GM12801 (cell line): ENCODE results near the gene PRKCE.

Experiments
- TF ChIP-seq, protein P1 (sequence below): IDR thresholded peaks from one replicate; pipeline ENCODE4 v1.5.1; 2011; ENCODE audit warnings: control low read depth; ENCODE audit not compliant: insufficient read length; ENCODE audit errors: extremely low read depth

Gene PRKCE

DNA sequence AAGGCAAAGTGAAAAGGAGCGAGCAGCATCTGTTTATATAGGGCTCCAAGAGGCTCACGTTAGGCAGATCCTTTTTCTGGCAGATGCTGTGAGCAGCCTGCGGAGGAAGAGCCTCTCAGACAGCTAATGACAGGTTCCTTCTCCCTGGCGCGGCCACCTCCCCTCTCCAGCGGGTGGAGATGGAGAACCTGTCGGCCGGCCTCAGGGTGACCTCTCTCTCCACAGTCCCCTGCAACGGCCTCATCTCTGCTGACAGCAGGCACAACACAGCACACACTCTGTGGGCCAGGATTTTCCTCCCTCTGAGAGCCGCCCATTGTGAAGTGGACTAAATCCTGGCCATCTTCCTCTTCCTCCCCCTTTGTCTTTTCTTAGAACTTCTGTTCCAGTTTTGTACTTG, 119.8 kb downstream of the PRKCE start:
- TF ChIP-seq, protein P1, sequence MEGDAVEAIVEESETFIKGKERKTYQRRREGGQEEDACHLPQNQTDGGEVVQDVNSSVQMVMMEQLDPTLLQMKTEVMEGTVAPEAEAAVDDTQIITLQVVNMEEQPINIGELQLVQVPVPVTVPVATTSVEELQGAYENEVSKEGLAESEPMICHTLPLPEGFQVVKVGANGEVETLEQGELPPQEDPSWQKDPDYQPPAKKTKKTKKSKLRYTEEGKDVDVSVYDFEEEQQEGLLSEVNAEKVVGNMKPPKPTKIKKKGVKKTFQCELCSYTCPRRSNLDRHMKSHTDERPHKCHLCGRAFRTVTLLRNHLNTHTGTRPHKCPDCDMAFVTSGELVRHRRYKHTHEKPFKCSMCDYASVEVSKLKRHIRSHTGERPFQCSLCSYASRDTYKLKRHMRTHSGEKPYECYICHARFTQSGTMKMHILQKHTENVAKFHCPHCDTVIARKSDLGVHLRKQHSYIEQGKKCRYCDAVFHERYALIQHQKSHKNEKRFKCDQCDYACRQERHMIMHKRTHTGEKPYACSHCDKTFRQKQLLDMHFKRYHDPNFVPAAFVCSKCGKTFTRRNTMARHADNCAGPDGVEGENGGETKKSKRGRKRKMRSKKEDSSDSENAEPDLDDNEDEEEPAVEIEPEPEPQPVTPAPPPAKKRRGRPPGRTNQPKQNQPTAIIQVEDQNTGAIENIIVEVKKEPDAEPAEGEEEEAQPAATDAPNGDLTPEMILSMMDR, result no peak

DNA sequence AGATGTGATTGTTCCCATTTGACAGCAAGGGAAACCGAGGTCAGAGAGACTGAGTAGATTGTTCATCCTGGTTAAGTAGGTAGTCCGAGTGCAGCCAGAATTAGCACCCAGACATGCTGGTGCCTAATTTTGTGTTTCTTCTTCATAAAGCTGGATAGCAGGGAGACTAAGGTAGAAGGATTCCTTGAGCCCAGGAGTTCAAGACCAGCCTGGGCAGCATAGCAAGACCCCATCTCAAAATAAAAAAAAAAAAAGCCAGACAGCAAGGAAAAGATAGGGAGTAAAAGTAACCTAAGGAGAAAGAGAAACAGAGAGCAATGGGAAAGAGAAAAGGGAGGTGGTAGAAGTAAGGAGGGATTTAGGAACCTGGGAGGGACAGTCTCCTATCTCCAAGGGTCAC, 120.6 kb downstream of the PRKCE start:
- TF ChIP-seq, protein P1, result no peak

DNA sequence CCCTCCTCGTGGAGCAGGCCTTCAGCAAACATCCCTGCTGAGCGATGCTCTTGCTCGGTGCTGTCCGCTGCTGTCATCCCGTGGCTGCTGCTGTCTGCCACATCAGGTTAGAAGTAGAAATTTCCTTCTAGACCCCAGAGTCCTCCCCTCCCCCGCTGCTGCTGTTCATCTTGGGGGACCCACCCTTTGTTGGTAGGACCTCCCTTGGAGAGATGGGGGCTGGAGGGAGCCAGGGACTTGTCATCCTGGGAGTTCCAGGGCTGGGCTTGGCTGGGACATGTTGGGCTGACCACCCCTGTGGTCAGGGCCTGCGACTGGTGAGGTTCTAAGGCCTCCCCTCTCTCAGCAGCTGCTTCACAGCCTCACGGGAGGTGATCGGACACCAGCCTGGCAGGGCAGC, 122.4 kb downstream of the PRKCE start:
- TF ChIP-seq, protein P1, result no peak

DNA sequence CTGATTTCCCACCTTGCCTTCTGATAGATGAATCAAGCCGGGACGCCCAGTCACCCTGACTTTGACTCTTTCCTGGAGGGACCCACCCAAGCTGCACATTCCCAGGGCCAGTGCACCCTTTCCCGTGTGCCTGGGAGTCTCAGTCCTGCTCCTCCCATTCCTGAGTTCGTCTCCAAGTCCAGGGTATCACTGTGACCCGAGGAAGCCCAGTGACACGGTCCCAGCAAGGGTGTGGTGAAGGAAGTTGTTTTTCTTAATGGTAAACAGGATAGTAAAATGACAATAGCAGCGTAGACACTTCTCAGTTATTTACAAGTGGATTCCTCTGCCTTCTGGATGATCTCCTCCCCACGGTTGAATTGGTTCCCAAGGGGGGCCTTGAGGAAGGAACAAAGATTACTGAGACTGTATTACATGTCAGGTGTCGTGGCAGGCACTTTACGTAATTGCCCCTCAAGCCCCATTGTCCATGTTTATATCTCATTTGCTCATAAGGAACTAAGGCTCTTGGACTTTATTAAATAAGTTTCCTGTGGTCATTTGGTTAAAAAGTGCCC, 123.3 kb downstream of the PRKCE start:
- TF ChIP-seq, protein P1, result no peak

DNA sequence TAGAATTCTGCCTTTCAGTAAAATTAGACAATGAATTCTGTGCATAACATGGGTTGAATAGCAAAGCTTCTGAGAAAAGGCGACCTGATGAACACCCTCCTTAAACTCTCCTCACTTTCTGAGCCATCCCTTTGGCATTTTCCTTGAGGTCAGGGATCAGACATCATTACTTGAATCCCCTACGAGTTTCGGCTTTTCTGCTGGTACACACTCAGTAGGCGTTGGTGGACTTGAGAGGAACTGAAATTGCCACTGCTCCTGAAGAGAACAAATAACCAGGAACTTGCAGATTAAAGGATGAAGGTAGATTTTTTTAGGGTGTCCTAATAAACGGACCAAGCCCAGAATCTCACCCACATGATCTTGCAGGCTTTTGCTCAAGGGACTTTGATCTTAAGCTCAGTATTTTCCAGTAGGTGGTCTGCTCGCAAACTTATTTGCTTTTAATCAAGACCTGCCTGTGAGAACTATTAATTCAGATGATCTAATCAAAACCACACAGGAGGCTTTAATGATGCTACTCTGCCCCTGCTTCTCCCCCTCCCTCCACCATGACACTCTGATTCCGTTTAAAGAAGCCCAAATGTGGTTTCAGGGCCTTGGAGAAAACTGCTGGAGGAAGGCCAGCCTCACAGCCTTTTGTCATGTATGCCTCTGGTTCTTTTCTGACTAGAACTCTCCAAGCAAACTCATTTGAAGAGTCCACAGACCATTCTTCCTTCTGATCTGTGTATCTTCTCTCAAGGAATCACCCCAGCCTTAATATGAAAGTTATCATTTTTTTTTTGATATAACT, 124.9 kb downstream of the PRKCE start:
- TF ChIP-seq, protein P1, result no peak

DNA sequence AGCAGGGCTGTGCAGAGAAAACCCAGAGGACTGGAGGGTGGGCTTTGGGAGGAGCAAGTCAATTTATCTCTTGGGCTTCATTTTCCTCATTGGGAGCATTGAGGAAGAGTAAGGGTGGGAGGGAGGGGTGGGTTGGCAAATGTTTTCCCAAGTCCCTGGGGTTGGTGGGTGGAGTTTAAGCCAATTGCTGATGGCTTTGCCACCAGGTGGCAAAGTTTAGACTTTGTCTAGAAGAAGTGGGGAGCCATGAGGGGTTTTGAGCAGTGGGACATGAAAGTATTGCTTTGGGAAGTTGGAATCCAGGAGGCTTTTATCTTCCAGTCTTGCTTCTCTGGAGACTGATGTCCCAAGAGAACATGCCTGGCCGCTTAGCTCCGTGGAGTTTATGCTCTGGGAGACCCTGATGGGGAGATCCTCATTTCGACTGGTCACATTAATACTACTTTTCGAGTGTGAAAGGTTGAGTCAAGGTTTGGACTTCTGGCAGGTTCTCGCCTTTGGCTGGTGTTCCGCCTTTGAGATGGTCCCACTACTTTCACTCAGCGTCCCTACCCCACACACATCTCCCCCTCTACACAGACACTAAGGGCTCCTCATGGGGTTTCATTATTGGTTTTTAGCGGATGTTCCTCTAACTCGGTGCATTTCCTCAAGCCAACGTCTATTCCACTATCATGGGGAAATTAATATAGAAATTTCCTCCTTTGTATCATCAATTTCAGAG, 126.7 kb downstream of the PRKCE start:
- TF ChIP-seq, protein P1, result no peak

DNA sequence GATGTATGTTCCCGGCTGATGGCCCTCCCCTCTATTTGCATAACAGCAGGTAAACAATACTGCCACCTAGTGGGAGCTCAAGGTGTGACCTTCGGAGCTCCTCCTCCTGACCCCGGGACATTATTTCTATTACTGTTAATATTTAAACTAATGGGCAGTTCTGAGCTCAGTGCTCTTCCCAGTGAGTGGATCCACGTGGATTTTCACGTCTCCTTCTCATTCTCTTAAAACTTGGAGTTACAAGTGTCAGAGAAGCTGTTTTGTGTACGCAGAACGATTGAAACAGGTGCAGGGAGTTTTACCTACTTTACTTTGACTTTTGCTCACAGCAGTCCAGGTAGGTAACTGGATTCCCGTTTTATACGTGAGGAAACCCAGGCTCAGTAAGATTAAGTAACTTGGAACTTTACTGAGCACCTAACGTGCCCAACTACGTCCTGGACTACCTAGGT, 127.3 kb downstream of the PRKCE start:
- TF ChIP-seq, protein P1, result no peak
